GM19467 (cell line): ENCODE results near the gene MMRN1.

Experiments
- ATAC-seq: cut with Tn5 transposase; IDR thresholded peaks from one replicate; pipeline ENCODE4 v1.9.1; 2021; ENCODE audit warnings: mild to moderate bottlenecking, moderate library complexity; ENCODE audit not compliant: unreplicated experiment

Gene MMRN1

GRCh38 chr4:89997171-89997704, 102.6 kb downstream of the MMRN1 start:
- ATAC-seq, result no peak

GRCh38 chr4:89998469-89999011, 103.9 kb downstream of the MMRN1 start:
- ATAC-seq, result no peak

GRCh38 chr4:90001023-90001422, 106.4 kb downstream of the MMRN1 start:
- no peak for ATAC-seq

GRCh38 chr4:90002441-90003062, 107.9 kb downstream of the MMRN1 start:
- ATAC-seq, result no peak
